Lower lobe of right lung (tissue), 2 donors: ENCODE measurements around the gene LRIT3. TPM values are rescaled to one million over a fixed set of nuclear protein-coding genes. Genes with fewer than 3 reads are reported as not detected.

Experiments used
- ATAC-seq, 2 donors: fragments of 200-7000 bp; cut with Tn5 transposase; one replicate each; pipeline ENCODE4 v1.9.1; 2020 to 2022; ENCODE audit warnings: mild to moderate bottlenecking in 2 of 2, moderate library complexity in 2 of 2
- DNase-seq: peaks from one replicate; pipeline ENCODE4 v3.0.0-alpha.2; 2020
- H3K27ac ChIP-seq: fragments of 200-600 bp; one replicate; pipeline ENCODE4 v1.8.0; 2022
- H3K27me3 ChIP-seq: fragments of 200-600 bp; one replicate; pipeline ENCODE4 v1.8.0; 2022; ENCODE audit warnings: low read depth
- H3K36me3 ChIP-seq: fragments of 200-600 bp; one replicate; pipeline ENCODE4 v1.8.0; 2022; ENCODE audit warnings: mild to moderate bottlenecking
- H3K4me1 ChIP-seq: fragments of 200-600 bp; one replicate; pipeline ENCODE4 v1.8.0; 2022
- H3K4me3 ChIP-seq: fragments of 200-600 bp; one replicate; pipeline ENCODE4 v1.8.0; 2022; ENCODE audit warnings: mild to moderate bottlenecking
- H3K9me3 ChIP-seq: fragments of 200-600 bp; one replicate; pipeline ENCODE4 v1.8.0; 2022
- CTCF ChIP-seq: fragments of 200-600 bp; IDR thresholded peaks from one replicate; pipeline ENCODE4 v1.8.0; 2022; ENCODE audit warnings: antibody characterized with exemption, mild to moderate bottlenecking
- intact Hi-C: fragments of 100-400 bp; cut with DNase I; formaldehyde crosslinking; loops from one replicate; pipeline ENCODE4 v1.11.0; 2022
- total RNA-seq: library from RNA; stranded (reverse); fragmentation: NEBNext Ultra II Directional; extraction: Animal tissue kit (Norgen Biotek cat#: 25700); gene quantifications from one replicate; pipeline ENCODE4 v1.2.1, GENCODE V29; 2021
- donor health status: DM: no; HTN: yes; CAD: no; lungs with severe emphysema.

Gene LRIT3
- total RNA-seq, 1 donor from 2014 or later: 0.12 TPM

- no peak for TF ChIP-seq CTCF
- Histone ChIP-seq H3K4me1 (peaks cover 15% of the 10 kb centered on the region), H3K27ac (no peak overlapping the region), H3K36me3 (peaks cover 41% of the 10 kb centered on the region), H3K27me3 (no peaks in the 10 kb centered on the region), H3K4me3 (no peak overlapping the region), H3K9me3 (no peaks in the 10 kb centered on the region)
- intact Hi-C loops: no loop called here
- ATAC-seq (no peak), DNase-seq (no peak)
Observed at GRCh38 chr4:109816894-109817293, 31.0 kb upstream of the LRIT3 start.

GRCh38 chr4:109818268-109818667, 29.6 kb upstream of the LRIT3 start:
- no peak for ATAC-seq
- intact Hi-C loops: no loop called here
- Histone ChIP-seq H3K36me3 (peaks cover 55% of the 10 kb centered on the region), H3K27ac (no peak overlapping the region), H3K27me3 (no peaks in the 10 kb centered on the region), H3K9me3 (no peaks in the 10 kb centered on the region), H3K4me3 (no peak overlapping the region), H3K4me1 (peaks cover 15% of the 10 kb centered on the region)
- no peak for DNase-seq
- no peak for TF ChIP-seq CTCF

GRCh38 chr4:109820563-109820962, 27.3 kb upstream of the LRIT3 start:
- Histone ChIP-seq H3K27ac (no peak overlapping the region), H3K9me3 (no peaks in the 10 kb centered on the region), H3K4me3 (no peak overlapping the region), H3K36me3 (peaks cover 78% of the 10 kb centered on the region), H3K4me1 (peaks cover 11% of the 10 kb centered on the region), H3K27me3 (no peaks in the 10 kb centered on the region)
- no peak for TF ChIP-seq CTCF
- DNase-seq (no peak), ATAC-seq (no peak)
- intact Hi-C loops: loop anchor here (10.0 kb wide), 1 partner anchor 396 kb away; no protein-coding TSS in a partner anchor

GRCh38 chr4:109821185-109821584, 26.7 kb upstream of the LRIT3 start:
- TF ChIP-seq CTCF: no peak
- H3K9me3 ChIP-seq: no peaks in the 10 kb centered on the region
- no peak overlapping the region for H3K27ac ChIP-seq
- ATAC-seq: no peak
- H3K27me3 ChIP-seq: no peaks in the 10 kb centered on the region
- H3K4me3 ChIP-seq: no peak overlapping the region
- H3K36me3 ChIP-seq: peaks cover 78% of the 10 kb centered on the region
- intact Hi-C loops: loop anchor here (10.0 kb wide), 1 partner anchor 396 kb away; no protein-coding TSS in a partner anchor
- peaks cover 9% of the 10 kb centered on the region for H3K4me1 ChIP-seq
- no peak for DNase-seq

- Histone ChIP-seq H3K27me3 (no peaks in the 10 kb centered on the region), H3K4me1 (no peaks in the 10 kb centered on the region), H3K27ac (no peak overlapping the region), H3K9me3 (no peaks in the 10 kb centered on the region), H3K36me3 (peaks cover 38% of the 10 kb centered on the region), H3K4me3 (no peak overlapping the region)
- peak; percentile 54 for TF ChIP-seq CTCF
- intact Hi-C loops: loop anchor here (10.0 kb wide), 1 partner anchor 402 kb away; no protein-coding TSS in a partner anchor
- no peak for DNase-seq
- peak in 1 of 2 donors; percentile 51 for ATAC-seq
Observed at GRCh38 chr4:109826719-109827118, 21.2 kb upstream of the LRIT3 start.
